HEK293 (cell line): ENCODE results near the gene HOXA3.

Source experiments
- BCL6B ChIP-seq: fragments of 450-650 bp; formaldehyde crosslinking; IDR thresholded peaks from 2 replicates; pipeline ENCODE4 v1.5.1; 2017; ENCODE audit warnings: missing biosample characterization, missing genetic modification characterization
- HOXD13 ChIP-seq: sonication (generic); formaldehyde crosslinking; IDR thresholded peaks from 2 replicates; pipeline ENCODE4 v1.8.0; 2022; ENCODE audit warnings: missing genetic modification reagents, borderline replicate concordance
- IKZF3 ChIP-seq: fragments of 450-650 bp; IDR thresholded peaks from 2 replicates; pipeline ENCODE4 v1.5.0; 2018; ENCODE audit warnings: missing biosample characterization, mild to moderate bottlenecking, missing genetic modification characterization, moderate library complexity
- INSM2 ChIP-seq: fragments of 450-650 bp; formaldehyde crosslinking; IDR thresholded peaks from 2 replicates; pipeline ENCODE4 v1.5.1; 2016; ENCODE audit warnings: missing biosample characterization, missing genetic modification characterization
- MYNN ChIP-seq: fragments of 450-650 bp; formaldehyde crosslinking; IDR thresholded peaks from 2 replicates; pipeline ENCODE4 v1.5.1; 2016; ENCODE audit warnings: missing biosample characterization, missing genetic modification characterization, borderline replicate concordance
- REST ChIP-seq: fragments of 450-650 bp; formaldehyde crosslinking; IDR thresholded peaks from 2 replicates; pipeline ENCODE4 v1.5.1; 2016; ENCODE audit warnings: missing biosample characterization, missing genetic modification characterization
- ZBTB20 ChIP-seq: fragments of 450-650 bp; formaldehyde crosslinking; IDR thresholded peaks from 2 replicates; pipeline ENCODE4 v1.5.1; 2016; ENCODE audit warnings: missing biosample characterization, missing genetic modification characterization
- ZNF140 ChIP-seq: fragments of 450-650 bp; formaldehyde crosslinking; IDR thresholded peaks from 2 replicates; pipeline ENCODE4 v1.5.1; 2016; ENCODE audit warnings: missing biosample characterization, missing genetic modification characterization
- ZNF174 ChIP-seq: fragments of 450-650 bp; formaldehyde crosslinking; IDR thresholded peaks from 2 replicates; pipeline ENCODE4 v1.5.0; 2017; ENCODE audit warnings: missing biosample characterization, mild to moderate bottlenecking, missing genetic modification characterization
- ZNF18 ChIP-seq: fragments of 450-650 bp; formaldehyde crosslinking; IDR thresholded peaks from 2 replicates; pipeline ENCODE4 v1.5.1; 2016; ENCODE audit warnings: missing biosample characterization, missing genetic modification characterization
- ZNF184 ChIP-seq: fragments of 450-650 bp; IDR thresholded peaks from 2 replicates; pipeline ENCODE4 v1.5.1; 2018; ENCODE audit warnings: missing biosample characterization, mild to moderate bottlenecking, missing genetic modification characterization
- ZNF221 ChIP-seq: fragments of 450-650 bp; formaldehyde crosslinking; IDR thresholded peaks from 2 replicates; pipeline ENCODE4 v1.5.1; 2017; ENCODE audit warnings: missing biosample characterization, missing genetic modification characterization, borderline replicate concordance
- ZNF23 ChIP-seq: fragments of 450-650 bp; formaldehyde crosslinking; IDR thresholded peaks from 2 replicates; pipeline ENCODE4 v1.5.1; 2016; ENCODE audit warnings: missing biosample characterization, missing genetic modification characterization, borderline replicate concordance
- ZNF292 ChIP-seq: fragments of 450-650 bp; formaldehyde crosslinking; IDR thresholded peaks from 2 replicates; pipeline ENCODE4 v1.5.1; 2016; ENCODE audit warnings: low read depth, missing biosample characterization, missing genetic modification characterization, borderline replicate concordance
- ZNF398 ChIP-seq: fragments of 450-650 bp; formaldehyde crosslinking; IDR thresholded peaks from 2 replicates; pipeline ENCODE4 v1.5.1; 2017; ENCODE audit warnings: missing biosample characterization, missing genetic modification characterization
- ZNF558 ChIP-seq: fragments of 450-650 bp; formaldehyde crosslinking; IDR thresholded peaks from 2 replicates; pipeline ENCODE4 v1.5.1; 2016; ENCODE audit warnings: missing biosample characterization, missing genetic modification characterization
- ZNF639 ChIP-seq: fragments of 450-650 bp; formaldehyde crosslinking; IDR thresholded peaks from 2 replicates; pipeline ENCODE4 v1.5.1; 2016; ENCODE audit warnings: missing biosample characterization, missing genetic modification characterization
- ZNF701 ChIP-seq: fragments of 450-650 bp; formaldehyde crosslinking; IDR thresholded peaks from 2 replicates; pipeline ENCODE4 v1.5.1; 2016; ENCODE audit warnings: missing biosample characterization, missing genetic modification characterization
- ZNF76 ChIP-seq: fragments of 450-650 bp; formaldehyde crosslinking; IDR thresholded peaks from 2 replicates; pipeline ENCODE4; 2016; ENCODE audit warnings: low read depth, missing biosample characterization, missing genetic modification characterization, borderline replicate concordance
- TF ChIP-seq, protein P1 (sequence below): fragments of 450-650 bp; formaldehyde crosslinking; IDR thresholded peaks from 2 replicates; pipeline ENCODE4 v1.5.1; 2016; ENCODE audit warnings: missing biosample characterization, missing genetic modification characterization, borderline replicate concordance

The HOXA3 gene

DNA sequence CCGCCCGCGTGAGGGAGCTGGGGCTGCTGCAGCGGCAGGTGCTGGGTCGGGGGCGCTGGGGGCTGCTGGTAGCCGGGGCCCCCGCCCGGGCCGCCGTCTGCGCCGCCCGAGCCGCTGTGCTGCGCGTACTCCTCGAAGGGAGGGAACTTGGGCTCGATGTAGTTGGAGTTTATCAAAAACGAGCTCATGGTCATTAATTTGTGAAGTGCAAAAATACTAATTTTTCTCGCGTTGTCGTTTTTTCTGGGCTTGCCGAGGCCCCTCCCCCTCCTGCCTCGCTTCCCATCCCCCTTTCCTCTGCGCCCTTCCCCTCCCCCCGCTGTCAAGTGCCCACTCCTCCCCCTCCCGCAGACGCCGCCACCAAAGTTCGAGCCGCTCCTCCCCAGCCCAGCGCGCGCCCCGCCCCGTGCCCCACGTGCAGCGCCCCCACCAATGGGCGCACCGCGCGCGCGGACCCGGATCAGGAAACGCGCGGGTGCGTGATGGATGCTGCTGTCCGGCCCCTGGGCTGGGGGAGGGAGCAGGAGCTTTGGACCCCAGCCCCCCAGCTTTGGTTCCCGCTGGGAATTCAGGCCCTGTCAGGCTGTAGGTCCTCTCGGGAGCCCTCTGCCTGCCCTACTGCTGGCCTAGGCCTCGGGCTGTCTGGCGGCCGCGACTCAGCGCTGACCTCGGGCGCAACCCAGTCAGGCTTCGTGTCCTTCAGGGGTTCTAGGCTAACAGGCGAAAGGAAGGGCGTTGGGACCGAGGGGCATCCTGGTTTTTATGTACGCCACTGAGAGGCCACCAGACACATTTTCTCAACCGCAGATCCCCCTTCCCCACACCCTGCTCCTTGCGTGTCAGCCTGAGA is 21.6 kb downstream of the HOXA3 start, which contains the start of gene HOXA4 (continued):
- TF ChIP-seq BCL6B (tag by site-specific recombination) (no peak), ZNF701 (no peak), ZNF639 (tag by site-specific recombination) (no peak), ZNF174 (tag by site-specific recombination) (no peak), ZNF292 (no peak), ZNF221 (tag by site-specific recombination) (no peak), ZNF184 (no peak), MYNN (tag by site-specific recombination) (no peak), HOXD13 (CRISPR knock-in tag) (no peak), ZNF23 (tag by site-specific recombination) (no peak), REST (tag by site-specific recombination) (peak; percentile 59; the same call in 1 of the 2 replicates), IKZF3 (tag by site-specific recombination) (peak; percentile 68; the same call in 1 of the 2 replicates), ZNF558 (tag by site-specific recombination) (no peak), ZNF398 (tag by site-specific recombination) (peak; percentile 81), ZNF18 (0 out of 2 replicates have a peak, but pooled peaks have one; percentile 38), ZBTB20 (tag by site-specific recombination) (peak; percentile 65; the same call in 1 of the 2 replicates), ZNF140 (no peak), INSM2 (no peak; the same call in 1 of the 2 replicates), ZNF76 (tag by site-specific recombination) (no peak)
- TF ChIP-seq, protein P1, sequence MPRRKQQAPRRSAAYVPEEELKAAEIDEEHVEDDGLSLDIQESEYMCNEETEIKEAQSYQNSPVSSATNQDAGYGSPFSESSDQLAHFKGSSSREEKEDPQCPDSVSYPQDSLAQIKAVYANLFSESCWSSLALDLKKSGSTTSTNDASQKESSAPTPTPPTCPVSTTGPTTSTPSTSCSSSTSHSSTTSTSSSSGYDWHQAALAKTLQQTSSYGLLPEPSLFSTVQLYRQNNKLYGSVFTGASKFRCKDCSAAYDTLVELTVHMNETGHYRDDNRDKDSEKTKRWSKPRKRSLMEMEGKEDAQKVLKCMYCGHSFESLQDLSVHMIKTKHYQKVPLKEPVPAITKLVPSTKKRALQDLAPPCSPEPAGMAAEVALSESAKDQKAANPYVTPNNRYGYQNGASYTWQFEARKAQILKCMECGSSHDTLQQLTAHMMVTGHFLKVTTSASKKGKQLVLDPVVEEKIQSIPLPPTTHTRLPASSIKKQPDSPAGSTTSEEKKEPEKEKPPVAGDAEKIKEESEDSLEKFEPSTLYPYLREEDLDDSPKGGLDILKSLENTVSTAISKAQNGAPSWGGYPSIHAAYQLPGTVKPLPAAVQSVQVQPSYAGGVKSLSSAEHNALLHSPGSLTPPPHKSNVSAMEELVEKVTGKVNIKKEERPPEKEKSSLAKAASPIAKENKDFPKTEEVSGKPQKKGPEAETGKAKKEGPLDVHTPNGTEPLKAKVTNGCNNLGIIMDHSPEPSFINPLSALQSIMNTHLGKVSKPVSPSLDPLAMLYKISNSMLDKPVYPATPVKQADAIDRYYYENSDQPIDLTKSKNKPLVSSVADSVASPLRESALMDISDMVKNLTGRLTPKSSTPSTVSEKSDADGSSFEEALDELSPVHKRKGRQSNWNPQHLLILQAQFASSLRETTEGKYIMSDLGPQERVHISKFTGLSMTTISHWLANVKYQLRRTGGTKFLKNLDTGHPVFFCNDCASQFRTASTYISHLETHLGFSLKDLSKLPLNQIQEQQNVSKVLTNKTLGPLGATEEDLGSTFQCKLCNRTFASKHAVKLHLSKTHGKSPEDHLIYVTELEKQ (tag by site-specific recombination) = peak; percentile 39; the same call in 1 of the 2 replicates
